ENCODE measurements around the gene OR11A1.
"Not testable (repeated sequence)": the region's sequence is repeated elsewhere in the genome, so short reads cannot be mapped to it uniquely, and the experiment has no call there.

DNA sequence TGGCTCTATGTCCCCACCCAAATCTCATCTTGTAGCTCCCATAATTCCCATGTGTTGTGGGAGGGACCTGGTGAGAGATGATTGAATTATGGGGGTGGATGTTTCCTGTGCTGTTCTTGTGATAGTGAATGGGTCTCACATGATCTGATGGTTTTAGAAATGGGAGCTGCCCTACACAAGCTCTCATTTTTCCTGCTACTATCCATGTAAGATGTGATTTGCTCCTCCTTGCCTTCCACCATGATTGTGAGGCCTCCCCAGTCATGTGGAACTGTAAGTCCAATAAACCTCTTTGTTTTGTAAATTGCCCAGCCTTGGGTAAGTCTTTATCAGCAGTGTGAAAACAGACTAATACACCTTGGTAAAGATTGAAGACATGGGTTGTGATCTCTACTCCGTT is 12.8 kb downstream of the OR11A1 start:
- not testable (repeated sequence) for TF ChIP-seq CTCF (IDR thresholded peaks at IDR 0.05; ENCODE audit: extremely low read depth in 1 of 2, insufficient read depth in 1 of 2, low read depth in 1 of 2, low read length in 2 of 2); POLR2A (IDR thresholded peaks at IDR 0.05; ENCODE audit: low read depth, low read length); EZH2 (IDR thresholded peaks at IDR 0.05; ENCODE audit: borderline replicate concordance, low read depth, low read length, severe bottlenecking); POLR2AphosphoS5 (IDR thresholded peaks at IDR 0.05; ENCODE audit: insufficient read depth, low read depth, low read length); JUN (IDR thresholded peaks at IDR 0.05; ENCODE audit: borderline replicate concordance, insufficient read depth, insufficient read length, low read depth); MYC (IDR thresholded peaks at IDR 0.05; ENCODE audit: low read depth, low read length); FOS (IDR thresholded peaks at IDR 0.05; ENCODE audit: borderline replicate concordance, insufficient read depth, low read length); GATA2 (IDR thresholded peaks at IDR 0.05; ENCODE audit: insufficient read depth, insufficient read length, low read depth, low read length)
- TF ChIP-seq, protein P1, sequence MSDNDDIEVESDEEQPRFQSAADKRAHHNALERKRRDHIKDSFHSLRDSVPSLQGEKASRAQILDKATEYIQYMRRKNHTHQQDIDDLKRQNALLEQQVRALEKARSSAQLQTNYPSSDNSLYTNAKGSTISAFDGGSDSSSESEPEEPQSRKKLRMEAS (IDR thresholded peaks at IDR 0.05; ENCODE audit: insufficient read depth, insufficient read length): not testable (repeated sequence)

Measured in endothelial cell of umbilical vein (primary cell).